HepG2 (cell line): ENCODE measurements around the gene BMP6. TPM values are rescaled to one million over a fixed set of nuclear protein-coding genes. Genes with fewer than 3 reads are reported as not detected.
A peak's percentile ranks its signal among the peaks of the same experiment; 100 is the strongest.

ENCODE experiments used
- ATAC-seq: fragments of 200-7000 bp; cut with Tn5 transposase; 3 replicates; pipeline ENCODE4 v1.9.1; 2020; ENCODE audit warnings: mild to moderate bottlenecking, moderate library complexity
- BruUV-seq: library from RNA; stranded (reverse); fragments of 400-500 nt; replicated peaks from 2 replicates; lab custom pipeline; 2021; lab: Mats Ljungman, UMichigan
- CTCF ChIA-PET: fragments of 300-600 bp; formaldehyde crosslinking; extraction: SDS; loops from one replicate; lab custom pipeline; 2021; ENCODE audit warnings: low total read pairs, inconsistent platforms, low intra/inter-chr PET ratio; lab: Yijun Ruan, JAX
- POLR2A ChIA-PET: fragments of 350-600 bp; sonication (Branson Sonifier 250); formaldehyde crosslinking; loops from one replicate; lab custom pipeline; 2020; ENCODE audit warnings: antibody characterized with exemption, inconsistent platforms; lab: Yijun Ruan, JAX
- DNase-seq: peaks from one replicate; pipeline ENCODE4 v3.0.0-alpha.2; 2015; ENCODE audit warnings: low spot score
- FAIRE-seq: peaks from 3 replicates; lab custom pipeline; 2011; peaks lifted over from hg19 to GRCh38; lab: Jason Lieb, UNC
- H2AFZ ChIP-seq: one replicate; pipeline ENCODE4 v1.6.1; 2011; ENCODE audit warnings: low read length, inconsistent platforms
- H3K27ac ChIP-seq: fragments of 300-600 bp; 3 replicates; pipeline ENCODE4 v1.8.0; 2011; ENCODE audit warnings: mixed run types, mild to moderate bottlenecking, mixed read lengths, low read length, inconsistent platforms; ENCODE audit not compliant: insufficient read depth; ENCODE audit errors: extremely low read length
- H3K27me3 ChIP-seq, 2 experiments: fragments of 200-600 bp in 1 of 2; 2 replicates in 1 of 2; 3 replicates in 1 of 2; pipeline versions ENCODE4 v1.6.0 to v1.8.0; 2011; ENCODE audit warnings: low read length in 2 of 2, mild to moderate bottlenecking in 2 of 2, moderate library complexity in 2 of 2, inconsistent platforms in 1 of 2; ENCODE audit not compliant: insufficient read depth in 2 of 2, control insufficient read depth in 1 of 2
- H3K36me3 ChIP-seq, 2 experiments: fragments of 200-600 bp in 1 of 2; replicated peaks in 1 of 2; 2 replicates in 1 of 2; 3 replicates in 1 of 2; pipeline versions ENCODE4 v1.5.1 to v1.8.0; 2011; ENCODE audit warnings: low read length in 2 of 2, inconsistent platforms in 1 of 2; ENCODE audit not compliant: insufficient read depth in 2 of 2, control insufficient read depth in 1 of 2
- H3K4me1 ChIP-seq: 2 replicates; pipeline ENCODE4 v1.5.1; 2012; ENCODE audit warnings: low read length, inconsistent platforms; ENCODE audit not compliant: insufficient read depth
- H3K4me2 ChIP-seq: 2 replicates; pipeline ENCODE4 v1.6.0; 2011; ENCODE audit warnings: low read depth, low read length, inconsistent platforms
- H3K4me3 ChIP-seq, 3 experiments: fragments of 200-600 bp in 1 of 3; sonication (generic), shearing (Covaris generic) in 1 of 3; replicated peaks in 1 of 3; 2 replicates each; pipeline ENCODE4 v1.5.1; 2011 to 2016; ENCODE audit warnings: low read length in 3 of 3, inconsistent platforms in 2 of 3, low read depth in 2 of 3, mild to moderate bottlenecking in 2 of 3, control low read depth in 1 of 3, mixed read lengths in 1 of 3; ENCODE audit not compliant: insufficient read depth in 1 of 3
- H3K79me2 ChIP-seq: one replicate; pipeline ENCODE4 v1.6.1; 2011; ENCODE audit warnings: low read length, inconsistent platforms; ENCODE audit not compliant: insufficient read depth
- H3K9ac ChIP-seq: 2 replicates; pipeline ENCODE4 v1.6.0; 2011; ENCODE audit warnings: mild to moderate bottlenecking, low read depth, low read length, inconsistent platforms; ENCODE audit not compliant: insufficient read depth
- H3K9me3 ChIP-seq: 2 replicates; pipeline ENCODE4 v1.5.1; 2012; ENCODE audit warnings: mild to moderate bottlenecking, low read length
- H4K20me1 ChIP-seq: 2 replicates; pipeline ENCODE4 v1.6.0; 2011; ENCODE audit warnings: inconsistent platforms, mild to moderate bottlenecking, low read length, moderate library complexity; ENCODE audit not compliant: insufficient read depth
- HOXD1 ChIP-seq: sonication (generic); formaldehyde crosslinking; IDR thresholded peaks from 2 replicates; pipeline ENCODE4 v1.5.0; 2020; ENCODE audit warnings: missing genetic modification reagents
- MTF2 ChIP-seq: sonication (generic); formaldehyde crosslinking; IDR thresholded peaks from 2 replicates; pipeline ENCODE4 v1.5.0; 2020; ENCODE audit warnings: missing genetic modification reagents, borderline replicate concordance
- MYNN ChIP-seq: sonication (generic); formaldehyde crosslinking; IDR thresholded peaks from 2 replicates; pipeline ENCODE4 v1.4.0; 2020; ENCODE audit warnings: mild to moderate bottlenecking, low read depth, missing genetic modification reagents
- REL ChIP-seq: sonication (generic); formaldehyde crosslinking; conservative IDR thresholded peaks from 2 replicates; pipeline ENCODE4 v1.8.0; 2022; ENCODE audit warnings: mild to moderate bottlenecking, missing genetic modification reagents, moderate library complexity
- ZFP91 ChIP-seq: sonication (generic); formaldehyde crosslinking; IDR thresholded peaks from 2 replicates; pipeline ENCODE4 v1.9.0; 2022; ENCODE audit warnings: missing genetic modification reagents, mild to moderate bottlenecking, borderline replicate concordance
- ZMYM4 ChIP-seq: sonication (generic); formaldehyde crosslinking; IDR thresholded peaks from 2 replicates; pipeline ENCODE4 v1.8.1; 2023; ENCODE audit warnings: mild to moderate bottlenecking, missing genetic modification reagents
- ZNF225 ChIP-seq: sonication (generic); formaldehyde crosslinking; IDR thresholded peaks from 2 replicates; pipeline ENCODE4 v1.4.0; 2020; ENCODE audit warnings: mild to moderate bottlenecking, missing genetic modification reagents
- ZNF558 ChIP-seq: sonication (generic); formaldehyde crosslinking; IDR thresholded peaks from 2 replicates; pipeline ENCODE4 v1.9.0; 2022; ENCODE audit warnings: mild to moderate bottlenecking, missing genetic modification reagents, borderline replicate concordance
- ZNF749 ChIP-seq: sonication (generic); formaldehyde crosslinking; IDR thresholded peaks from 2 replicates; pipeline ENCODE4 v1.8.0; 2022; ENCODE audit warnings: mild to moderate bottlenecking, missing genetic modification reagents, moderate library complexity, borderline replicate concordance
- ZNF776 ChIP-seq: sonication (generic); formaldehyde crosslinking; IDR thresholded peaks from 2 replicates; pipeline ENCODE4 v1.4.0; 2020; ENCODE audit warnings: mild to moderate bottlenecking, missing genetic modification reagents
- ZSCAN21 ChIP-seq: sonication (generic); formaldehyde crosslinking; IDR thresholded peaks from 2 replicates; pipeline ENCODE4 v1.8.0; 2022; ENCODE audit warnings: mild to moderate bottlenecking, missing genetic modification reagents, moderate library complexity, borderline replicate concordance
- WGBS: methylation state at CpG from one replicate; pipeline ENCODE4 v1.1.6; 2017; ENCODE audit warnings: low lambda C conversion rate; 5-methylcytosine and 5-hydroxymethylcytosine counted together
- in situ Hi-C: cut with HindIII; loops from 2 replicates; pipeline ENCODE4 v1.10.0; 2017; ENCODE audit warnings: low pct_unique_long_range_greater_than_20kb; ENCODE audit not compliant: extremely low pct_ligation_motif_present
- intact Hi-C: fragments of 100-400 bp; cut with micrococcal nuclease; formaldehyde crosslinking; loops from one replicate; pipeline ENCODE4 v1.10.0; 2022; ENCODE audit not compliant: unreplicated experiment
- polyA plus RNA-seq, 8 experiments: library from polyadenylated mRNA; depleted of rRNA in 3 of 8; stranded (reverse) in 7 of 8; unstranded in 1 of 8; fragments of >200 nt; fragmentation: Illumina TruSeq in 4 of 8; extraction: Trizol in 4 of 8; gene quantifications; 2 replicates each; pipeline versions ENCODE4 v1.2.1 to v1.2.3, GENCODE V29; 2011 to 2016; ENCODE audit warnings: low read depth in 4 of 8, missing spikeins in 1 of 8, mixed read lengths in 1 of 8; ENCODE audit not compliant: insufficient read depth in 1 of 8
- total RNA-seq, 5 experiments: library from RNA; depleted of rRNA; stranded (reverse); fragments of >200 nt; fragmentation: Illumina TruSeq; extraction: Trizol; gene quantifications; 2 replicates each; pipeline ENCODE4 v1.2.3, GENCODE V29; 2016; ENCODE audit warnings: low read depth in 1 of 5

BMP6 gene
- total and polyA plus RNA-seq, 2 of the 13 experiments (the other 11 are each of a cell fraction or from before 2014, with no cell fraction given), result 0.09 to 0.18 TPM

GRCh38 chr6:7725412-7725811, 487 bp upstream of the BMP6 start:
- ChIA-PET POLR2A (interaction anchor here (0.6 kb wide), 1 partner anchor 338 kb away, joined by 3 read pairs; no protein-coding TSS in a partner anchor), CTCF (no interaction called here)
- peaks cover 21 to 68% of the 10 kb centered on the region in 2 experiments; a peak in 4 of 5 replicates for H3K27me3 ChIP-seq
- H3K4me2 ChIP-seq, result no peak overlapping the region
- H3K9me3 ChIP-seq, result no peaks in the 10 kb centered on the region
- H2AFZ ChIP-seq, result no peak overlapping the region
- TF ChIP-seq ZNF558, result no peak
- TF ChIP-seq ZMYM4 (CRISPR knock-in tag), result 0 out of 2 replicates have a peak, but pooled peaks have one; percentile 9
- no peak for TF ChIP-seq ZNF225 (CRISPR knock-in tag)
- 0 out of 2 replicates have a peak, but pooled peaks have one; percentile 30 for TF ChIP-seq MYNN (CRISPR knock-in tag)
- peak; percentile 42; the same call in 1 of the 2 replicates for TF ChIP-seq MTF2
- H3K79me2 ChIP-seq, result no peaks in the 10 kb centered on the region
- intact Hi-C loops (loop anchor here (10.0 kb wide), 1 partner anchor 489 kb away; no protein-coding TSS in a partner anchor), in situ Hi-C loops (loop anchor here (5.0 to 10.0 kb wide), 2 partner anchors 282 to 339 kb away; partner anchors contain the start of gene BLOC1S5)
- no peak overlapping the region for H3K9ac ChIP-seq
- no peak for DNase-seq
- H4K20me1 ChIP-seq, result no peaks in the 10 kb centered on the region; the same call in 1 of the 2 replicates
- ATAC-seq, result no peak
- WGBS, result 26% methylated on average over 10 of the region's 10 CpGs
- no peak for FAIRE-seq
- no peak overlapping the region for H3K27ac ChIP-seq
- H3K4me3 ChIP-seq, result no peak overlapping the region; a peak in 1 of 6 replicates
- no TSS peak for BruUV-seq
- no peaks in the 10 kb centered on the region for H3K36me3 ChIP-seq
- H3K4me1 ChIP-seq, result peaks cover 33% of the 10 kb centered on the region

GRCh38 chr6:7726416-7727085, 652 bp downstream of the BMP6 start:
- ATAC-seq (peak; percentile 69), DNase-seq (no peak), FAIRE-seq (no peak)
- WGBS, result 45% methylated on average over 9 of the region's 73 CpGs
- Histone ChIP-seq H3K36me3 (no peaks in the 10 kb centered on the region), H3K27ac (no peak overlapping the region), H3K4me2 (peak overlapping the region; percentile 65), H4K20me1 (no peaks in the 10 kb centered on the region; the same call in 1 of the 2 replicates), H3K4me3 (peak overlapping the region; percentile 27 to 67 (median 31); a peak in 5 of 6 replicates), H2AFZ (no peak overlapping the region), H3K9ac (no peak overlapping the region), H3K4me1 (peaks cover 43% of the 10 kb centered on the region), H3K27me3 (peaks cover 21 to 79% of the 10 kb centered on the region in 2 experiments; a peak in 4 of 5 replicates), H3K79me2 (no peaks in the 10 kb centered on the region), H3K9me3 (no peaks in the 10 kb centered on the region)
- POLR2A ChIA-PET, result no interaction called here
- CTCF ChIA-PET, result no interaction called here
- BruUV-seq, result no TSS peak
- in situ Hi-C loops, result loop anchor here (5.0 to 10.0 kb wide), 2 partner anchors 281 to 338 kb away; partner anchors contain the start of gene BLOC1S5
- intact Hi-C loops, result loop anchor here (10.0 kb wide), 1 partner anchor 488 kb away; no protein-coding TSS in a partner anchor
- 0 out of 2 replicates have a peak, but pooled peaks have one; percentile 16 for TF ChIP-seq HOXD1
- TF ChIP-seq ZNF749 (CRISPR knock-in tag), result 0 out of 2 replicates have a peak, but pooled peaks have one; percentile 25
- 0 out of 2 replicates have a peak, but pooled peaks have one; percentile 16 for TF ChIP-seq REL (CRISPR knock-in tag)
- TF ChIP-seq ZSCAN21 (CRISPR knock-in tag), result 0 out of 2 replicates have a peak, but pooled peaks have one; percentile 26
- TF ChIP-seq ZNF776 (CRISPR knock-in tag), result peak; percentile 50; the same call in 1 of the 2 replicates
- TF ChIP-seq ZFP91 (CRISPR knock-in tag), result peak; percentile 42; the same call in 1 of the 2 replicates
